ENCODE measurements around the gene FYCO1.
A peak's percentile ranks its signal among the peaks of the same experiment; 100 is the strongest.

The FYCO1 gene

GRCh38 chr3:45940781-45941365 is 54.8 kb downstream of the FYCO1 start:
- DNase-seq = no peak

GRCh38 chr3:45940004-45940780 is 55.4 kb downstream of the FYCO1 start:
- no peak for DNase-seq

GRCh38 chr3:45939341-45939771 is 56.3 kb downstream of the FYCO1 start:
- DNase-seq = peak; percentile 73 to 91

- peak; percentile 76 to 79 for DNase-seq
These were observed 56.8 kb downstream of the FYCO1 start for GRCh38 chr3:45938864-45939263.

GRCh38 chr3:45938043-45938435 is 57.6 kb downstream of the FYCO1 start:
- no peak for DNase-seq

- DNase-seq = no peak
These were observed 58.2 kb downstream of the FYCO1 start for GRCh38 chr3:45937206-45938042.

GRCh38 chr3:45936261-45936660 is 59.4 kb downstream of the FYCO1 start:
- no peak for DNase-seq

GRCh38 chr3:45933591-45933990 is 62.0 kb downstream of the FYCO1 start:
- no peak for DNase-seq

GRCh38 chr3:45932112-45932511 is 63.5 kb downstream of the FYCO1 start:
- DNase-seq = no peak

- DNase-seq = peak; percentile 38 to 83
These were observed 64.1 kb downstream of the FYCO1 start for GRCh38 chr3:45931496-45931895.

- DNase-seq = peak in 1 of 2 experiments; percentile 19
These were observed 66.5 kb downstream of the FYCO1 start for GRCh38 chr3:45929042-45929679.

GRCh38 chr3:45927881-45928280 is 67.7 kb downstream of the FYCO1 start:
- DNase-seq = no peak

GRCh38 chr3:45923755-45924154 is 71.9 kb downstream of the FYCO1 start:
- no peak for DNase-seq

- DNase-seq = no peak
These were observed 72.6 kb downstream of the FYCO1 start for GRCh38 chr3:45922950-45923590.

- DNase-seq = no peak
These were observed 73.6 kb downstream of the FYCO1 start for GRCh38 chr3:45922039-45922326.

GRCh38 chr3:45921158-45922038 is 74.2 kb downstream of the FYCO1 start:
- DNase-seq = no peak

- DNase-seq = peak; percentile 53 to 80
These were observed 78.3 kb downstream of the FYCO1 start for GRCh38 chr3:45917146-45917898.

- DNase-seq = peak; percentile 71 to 83
These were observed 79.9 kb downstream of the FYCO1 start for GRCh38 chr3:45915518-45916231.

- no peak for DNase-seq
These were observed 80.6 kb downstream of the FYCO1 start for GRCh38 chr3:45915059-45915439.

- no peak for DNase-seq
These were observed 81.1 kb downstream of the FYCO1 start for GRCh38 chr3:45914362-45915058.

All from NCI-H524 (cell line).